ENCODE measurements around the gene BAD.
A peak's percentile ranks its signal among the peaks of the same experiment; 100 is the strongest.
"Not testable (repeated sequence)": the region's sequence is repeated elsewhere in the genome, so short reads cannot be mapped to it uniquely, and the experiment has no call there.

Gene BAD

DNA sequence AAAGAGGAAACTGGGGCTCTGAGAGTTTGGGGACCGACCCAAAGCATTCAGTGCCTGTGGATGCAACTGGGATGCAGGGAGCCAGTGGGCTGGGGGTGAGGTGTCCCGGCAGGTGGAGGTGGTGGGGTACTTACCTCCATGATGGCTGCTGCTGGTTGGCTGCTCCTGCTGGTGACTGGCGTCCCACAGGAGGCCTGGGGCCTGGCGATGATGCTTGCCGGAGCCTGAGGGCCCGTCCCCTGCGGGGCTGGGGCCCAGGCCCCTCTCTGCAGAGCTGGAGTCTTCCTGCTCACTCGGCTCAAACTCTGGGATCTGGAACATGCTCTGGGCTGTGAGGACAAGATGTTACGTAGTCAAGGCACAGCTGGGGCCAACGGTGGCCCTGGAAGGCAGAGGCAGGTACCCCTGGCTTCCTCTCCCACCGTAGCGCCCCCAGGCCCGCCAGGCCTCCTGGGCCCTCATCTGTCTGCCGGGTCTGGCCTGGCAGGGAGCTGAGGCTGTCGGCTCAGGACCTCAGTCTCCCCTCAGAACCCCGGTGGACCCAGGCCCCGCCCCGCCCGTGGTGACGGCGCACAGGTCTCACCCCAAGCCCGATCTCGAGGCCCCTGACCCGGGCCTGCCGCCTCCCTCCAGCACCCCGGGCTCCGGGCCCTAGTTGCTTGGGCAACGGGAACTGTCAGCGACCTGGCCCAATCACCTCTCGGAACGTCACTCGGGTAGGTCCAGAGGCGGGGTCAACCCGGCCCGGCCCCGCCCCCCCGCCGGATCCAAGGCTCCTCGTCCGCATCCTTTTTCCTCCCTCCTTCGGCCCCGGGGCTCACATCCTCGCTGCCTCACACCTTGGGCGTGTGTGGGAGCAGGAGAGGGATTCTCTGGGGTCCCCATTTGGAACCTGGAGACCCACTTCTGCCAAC, at the start of gene BAD:
Gene BAD, minus strand, starts transcription at position 618 of the 914 bp plus-strand sequence. Its CDS starts 297 bp downstream, at position 321.
- peak; percentile 79 for DNase-seq

DNA sequence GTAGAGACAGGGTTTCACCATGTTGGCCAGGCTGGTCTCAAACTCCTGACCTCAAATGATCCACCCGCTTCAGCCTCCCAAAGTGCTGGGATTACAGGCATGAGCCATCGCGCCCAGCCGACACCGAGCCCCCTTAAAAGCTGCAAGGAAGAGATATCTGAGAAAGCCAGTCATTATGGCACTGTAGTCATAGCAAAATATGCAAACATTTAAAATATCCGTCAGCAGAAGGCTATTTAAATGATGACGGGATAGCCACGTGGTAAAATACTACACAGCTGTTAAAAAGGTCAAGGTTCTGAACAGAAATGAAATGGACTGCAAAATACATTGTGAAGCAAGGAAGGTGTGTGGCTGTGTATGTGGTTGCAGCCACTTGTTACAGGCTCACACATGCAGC, 49.1 kb upstream of the BAD start:
- DNase-seq: no peak

DNA sequence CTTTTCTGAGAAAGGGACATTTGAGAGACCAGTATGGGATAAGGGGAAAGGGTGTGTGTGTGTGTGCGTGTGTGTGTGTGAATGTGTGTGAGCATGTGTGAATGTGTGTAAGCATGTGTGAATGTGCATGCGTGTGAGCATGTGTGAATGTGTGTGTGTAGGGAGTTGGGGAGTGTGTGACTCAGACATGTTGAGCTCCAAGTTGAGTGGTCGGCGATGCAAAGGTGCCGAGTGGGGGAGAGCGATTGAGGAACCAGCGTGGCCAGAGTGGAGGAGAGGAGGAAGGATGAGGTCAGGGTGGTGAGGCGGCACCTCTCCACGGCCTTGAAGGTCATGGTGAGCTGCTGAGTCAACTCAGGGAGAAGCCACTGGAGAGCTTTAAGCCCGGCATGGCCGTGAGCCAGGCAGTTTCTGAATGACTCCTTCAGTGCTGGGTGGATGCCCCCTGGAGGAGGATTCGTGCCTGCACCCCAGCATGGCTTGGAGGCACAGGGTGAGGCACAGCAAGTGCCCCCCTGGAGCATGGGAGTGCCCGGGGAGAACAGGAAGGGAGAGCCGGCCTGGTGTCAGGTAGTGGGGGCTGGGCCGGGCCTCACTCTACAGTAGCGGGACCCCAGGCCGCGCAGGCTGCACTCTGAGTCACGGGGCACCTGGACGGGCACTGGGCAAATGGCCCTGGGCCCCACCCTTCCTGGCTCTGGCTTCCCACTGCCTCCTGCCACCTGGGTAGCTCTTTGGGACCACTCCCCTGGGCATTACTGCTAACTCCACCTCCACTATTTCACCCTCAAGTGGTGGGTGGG, 47.3 kb upstream of the BAD start:
- DNase-seq: no peak

DNA sequence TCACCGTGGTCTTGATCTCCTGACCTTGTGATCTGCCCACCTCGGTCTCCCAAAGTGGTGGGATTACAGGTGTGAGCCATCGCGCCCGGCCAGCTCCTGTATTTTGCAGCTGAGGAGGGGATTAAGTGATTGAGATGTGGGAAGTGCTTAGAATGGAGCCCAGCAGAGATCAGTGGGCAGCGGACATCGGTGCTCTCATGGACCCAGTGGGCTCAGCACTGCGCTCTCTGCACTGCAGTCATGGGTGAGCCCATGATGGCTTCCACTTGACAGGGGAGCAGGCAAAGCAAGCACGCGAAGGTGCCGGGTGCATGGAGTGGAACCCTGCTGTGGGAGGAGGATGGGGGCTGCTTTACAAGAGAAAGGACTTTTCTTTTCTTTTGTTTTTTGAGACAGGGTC, 46.4 kb upstream of the BAD start:
- no peak for DNase-seq

DNA sequence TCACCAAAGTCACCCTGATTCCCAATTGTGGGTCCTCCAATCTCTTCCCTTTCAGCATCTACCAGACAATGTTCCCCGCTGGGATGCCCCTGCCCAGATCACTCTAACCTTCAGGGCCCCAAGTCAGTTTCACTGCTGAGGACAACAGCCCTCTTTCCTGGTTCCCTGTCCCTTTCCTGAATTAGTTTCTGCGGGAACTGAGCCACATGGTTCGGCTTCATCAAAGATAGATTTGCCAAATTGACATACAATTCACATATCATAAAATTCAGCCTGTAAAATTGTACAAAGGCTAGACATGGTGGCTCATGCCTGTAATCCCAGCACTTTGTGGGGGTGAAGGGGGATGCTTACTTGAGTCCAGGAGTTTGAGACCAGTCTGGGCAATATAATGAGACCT, 43.5 kb upstream of the BAD start:
- no peak for DNase-seq

DNA sequence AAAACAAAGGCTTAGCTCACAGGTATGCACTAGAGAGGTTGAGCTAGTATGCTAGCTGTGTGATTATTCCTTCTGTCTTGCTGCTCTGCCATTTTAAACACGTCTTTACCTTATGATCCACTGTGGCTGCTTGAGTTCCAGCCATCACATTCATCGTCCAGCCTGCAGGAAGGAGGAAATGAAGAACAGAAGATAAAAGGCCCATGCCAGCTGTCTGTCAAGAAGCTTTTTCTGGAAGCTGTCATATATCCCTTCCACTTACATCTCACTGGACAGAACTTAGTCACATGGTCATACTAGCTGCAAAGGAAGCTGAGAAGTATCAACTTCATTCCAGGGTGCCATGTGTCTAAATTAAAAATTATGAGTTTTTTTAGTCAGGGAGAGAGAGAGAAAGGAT, 42.9 kb upstream of the BAD start:
- no peak for DNase-seq

- no peak for DNase-seq
Observed at GRCh38 chr11:64324692-64325469, 40.4 kb upstream of the BAD start.

- DNase-seq: not testable (repeated sequence)
Observed at GRCh38 chr11:64323984-64324383, 39.5 kb upstream of the BAD start.

- DNase-seq: no peak
Observed at GRCh38 chr11:64323373-64323772, 38.9 kb upstream of the BAD start.

DNA sequence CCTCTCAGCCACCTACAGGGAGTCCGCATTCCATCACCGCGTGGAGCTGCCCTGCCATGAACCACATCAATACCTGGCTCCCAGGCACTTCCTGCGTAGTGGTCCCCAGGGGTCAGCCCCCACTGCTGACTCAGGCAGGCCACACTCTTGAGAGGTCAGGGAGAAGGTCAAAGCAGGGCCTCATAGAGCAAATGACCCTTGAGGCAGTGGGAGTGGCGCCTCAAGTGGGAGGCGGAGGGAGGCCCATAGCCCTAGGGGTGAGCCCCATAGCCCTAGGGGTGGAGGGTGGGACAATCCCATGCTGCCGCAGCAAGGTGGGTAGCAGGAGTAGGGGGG, 38.4 kb upstream of the BAD start:
- DNase-seq: no peak

GRCh38 chr11:64321533-64321932, 37.1 kb upstream of the BAD start:
- DNase-seq: no peak

- no peak for DNase-seq
Observed at GRCh38 chr11:64321026-64321425, 36.6 kb upstream of the BAD start.

- DNase-seq: no peak
Observed at GRCh38 chr11:64320556-64320955, 36.1 kb upstream of the BAD start.

GRCh38 chr11:64318766-64319761, 34.6 kb upstream of the BAD start:
- no peak for DNase-seq

DNA sequence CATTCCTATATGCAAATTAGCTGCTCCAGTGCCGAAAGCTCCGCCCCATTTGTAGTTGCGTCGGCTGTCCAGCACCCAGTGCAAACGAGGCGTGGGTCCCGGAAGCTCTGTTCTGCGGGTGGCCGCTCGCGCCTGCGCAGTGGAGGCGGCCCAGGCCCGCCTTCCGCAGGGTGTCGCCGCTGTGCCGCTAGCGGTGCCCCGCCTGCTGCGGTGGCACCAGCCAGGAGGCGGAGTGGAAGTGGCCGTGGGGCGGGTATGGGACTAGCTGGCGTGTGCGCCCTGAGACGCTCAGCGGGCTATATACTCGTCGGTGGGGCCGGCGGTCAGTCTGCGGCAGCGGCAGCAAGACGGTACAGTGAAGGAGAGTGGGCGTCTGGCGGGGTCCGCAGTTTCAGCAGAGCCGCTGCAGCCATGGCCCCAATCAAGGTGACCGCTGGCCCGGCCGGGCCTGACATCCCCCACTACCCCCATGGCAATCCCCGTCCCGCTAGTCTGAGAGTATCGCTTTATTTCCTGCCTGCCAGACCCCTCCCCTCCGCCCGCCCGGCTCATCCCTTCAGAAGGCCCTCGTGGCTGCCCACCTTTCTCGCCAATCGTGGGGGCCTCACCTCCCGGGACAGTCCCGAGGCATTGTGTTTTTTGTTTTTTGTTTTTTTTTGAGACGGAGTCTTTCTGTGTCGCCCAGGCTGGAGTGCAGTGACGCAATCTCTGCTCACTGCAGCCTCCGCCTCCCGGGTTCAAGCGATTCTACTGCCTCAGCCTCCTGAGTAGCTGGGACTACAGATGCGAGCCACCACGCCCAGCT, 33.7 kb upstream of the BAD start, which contains the start of gene PRDX5:
Gene PRDX5, plus strand, starts transcription at position 161 of the 805 bp plus-strand sequence. Its CDS starts 95 bp downstream, at position 256.
- DNase-seq: peak; percentile 87

- DNase-seq: peak; percentile 97
Observed at GRCh38 chr11:64317325-64317960, 33.0 kb upstream of the BAD start, which contains the start of gene TRMT112. TRMT112 (minus strand) TSS chr11:64317559; CDS start chr11:64317526, 33 bp downstream.

GRCh38 chr11:64316672-64317324, 32.3 kb upstream of the BAD start:
- DNase-seq: no peak

- not testable (repeated sequence) for DNase-seq
Observed at GRCh38 chr11:64315667-64316526, 31.4 kb upstream of the BAD start.

Measured in NCI-H1048 (cell line).